WTC11 (cell line): ENCODE results near the gene ACY1. TPM values are rescaled to one million over a fixed set of nuclear protein-coding genes. Genes with fewer than 3 reads are reported as not detected.

Source experiments
- ATAC-seq: fragments of 200-7000 bp; cut with Tn5 transposase; 2 replicates; pipeline ENCODE4 v1.10.0; 2021; ENCODE audit warnings: mild to moderate bottlenecking, moderate library complexity
- CTCF ChIA-PET: fragments of 300-600 bp; sonication (Branson Sonifier 250); formaldehyde crosslinking; loops from one replicate; lab custom pipeline; 2021; ENCODE audit warnings: antibody characterized with exemption; lab: Charles Lee
- POLR2A ChIA-PET: fragments of 350-600 bp; sonication (Branson Sonifier 250); formaldehyde crosslinking; loops from one replicate; lab custom pipeline; 2021; ENCODE audit warnings: antibody characterized with exemption; lab: Charles Lee
- DNase-seq: peaks from one replicate; pipeline ENCODE4 v3.0.0; 2021; ENCODE audit warnings: low spot score
- H3K27ac Mint-ChIP-seq: 2 replicates; pipeline ENCODE4 v1.8.0; 2021; ENCODE audit warnings: mixed read lengths
- H3K27me3 Mint-ChIP-seq: 2 replicates; pipeline ENCODE4 v1.8.0; 2021; ENCODE audit warnings: low read depth, mild to moderate bottlenecking, moderate library complexity, mixed read lengths
- H3K36me3 Mint-ChIP-seq: 2 replicates; pipeline ENCODE4 v1.8.0; 2021; ENCODE audit warnings: mixed read lengths
- H3K4me1 Mint-ChIP-seq: 2 replicates; pipeline ENCODE4 v1.8.0; 2022; ENCODE audit warnings: mixed read lengths
- H3K4me3 Mint-ChIP-seq: 2 replicates; pipeline ENCODE4 v1.8.0; 2021; ENCODE audit warnings: mild to moderate bottlenecking, moderate library complexity, mixed read lengths
- H3K9me3 Mint-ChIP-seq: 2 replicates; pipeline ENCODE4 v1.8.0; 2021; ENCODE audit warnings: mixed read lengths
- ATF3 ChIP-seq: sonication (generic); formaldehyde crosslinking; conservative IDR thresholded peaks from 2 replicates; pipeline ENCODE4 v1.8.1; 2022; ENCODE audit warnings: mild to moderate bottlenecking, missing genetic modification reagents
- E2F1 ChIP-seq: sonication (generic); formaldehyde crosslinking; IDR thresholded peaks from 2 replicates; pipeline ENCODE4 v1.8.0; 2022; ENCODE audit warnings: mild to moderate bottlenecking, missing genetic modification reagents
- FOXP4 ChIP-seq: sonication (generic); formaldehyde crosslinking; IDR thresholded peaks from 2 replicates; pipeline ENCODE4 v1.8.0; 2022; ENCODE audit warnings: mild to moderate bottlenecking, missing genetic modification reagents
- GTF2I ChIP-seq: fragments of 250-450 bp; sonication (Bioruptor Pico); conservative IDR thresholded peaks from 2 replicates; pipeline ENCODE4 v1.4.0; 2021; ENCODE audit warnings: mild to moderate bottlenecking
- HMGXB4 ChIP-seq: sonication (generic); formaldehyde crosslinking; IDR thresholded peaks from 2 replicates; pipeline ENCODE4 v1.8.1; 2023; ENCODE audit warnings: mild to moderate bottlenecking, moderate library complexity, missing genetic modification reagents
- JUN ChIP-seq: sonication (generic); formaldehyde crosslinking; IDR thresholded peaks from 2 replicates; pipeline ENCODE4 v1.8.0; 2023; ENCODE audit warnings: mild to moderate bottlenecking, missing genetic modification reagents
- KAT7 ChIP-seq: sonication (generic); formaldehyde crosslinking; IDR thresholded peaks from 2 replicates; pipeline ENCODE4 v1.8.1; 2023; ENCODE audit warnings: missing genetic modification reagents, mild to moderate bottlenecking, borderline replicate concordance
- MXD4 ChIP-seq: fragments of 250-450 bp; sonication (Bioruptor Pico); IDR thresholded peaks from 2 replicates; pipeline ENCODE4 v1.8.0; 2021; ENCODE audit warnings: mild to moderate bottlenecking, moderate library complexity, borderline replicate concordance
- NFYB ChIP-seq: sonication (generic); formaldehyde crosslinking; conservative IDR thresholded peaks from 2 replicates; pipeline ENCODE4 v1.8.0; 2022; ENCODE audit warnings: low read depth, missing genetic modification reagents
- OVOL2 ChIP-seq: fragments of 250-450 bp; sonication (Bioruptor Pico); IDR thresholded peaks from 2 replicates; pipeline ENCODE4 v1.9.0; 2021; ENCODE audit warnings: mild to moderate bottlenecking, borderline replicate concordance
- SOX15 ChIP-seq: fragments of 250-450 bp; sonication (Bioruptor Pico); IDR thresholded peaks from 2 replicates; pipeline ENCODE4 v1.9.0; 2021; ENCODE audit warnings: mild to moderate bottlenecking
- TCF7 ChIP-seq: sonication (generic); formaldehyde crosslinking; IDR thresholded peaks from 2 replicates; pipeline ENCODE4 v1.8.0; 2022; ENCODE audit warnings: mild to moderate bottlenecking, low read depth, missing genetic modification reagents, moderate library complexity
- TEAD1 ChIP-seq: sonication (generic); formaldehyde crosslinking; IDR thresholded peaks from 2 replicates; pipeline ENCODE4 v1.8.0; 2022; ENCODE audit warnings: mild to moderate bottlenecking, missing genetic modification reagents
- TEAD4 ChIP-seq: sonication (generic); formaldehyde crosslinking; IDR thresholded peaks from 2 replicates; pipeline ENCODE4 v1.8.0; 2022; ENCODE audit warnings: mild to moderate bottlenecking, missing genetic modification reagents
- TP53 ChIP-seq: sonication (generic); formaldehyde crosslinking; IDR thresholded peaks from 2 replicates; pipeline ENCODE4 v1.8.1; 2023; ENCODE audit warnings: mild to moderate bottlenecking, missing genetic modification reagents
- ZBTB21 ChIP-seq: sonication (generic); formaldehyde crosslinking; IDR thresholded peaks from 2 replicates; pipeline ENCODE4 v1.8.1; 2023; ENCODE audit warnings: mild to moderate bottlenecking, missing genetic modification reagents, borderline replicate concordance
- ZNF416 ChIP-seq: fragments of 250-450 bp; sonication (Bioruptor Pico); IDR thresholded peaks from 2 replicates; pipeline ENCODE4 v1.9.0; 2021; ENCODE audit warnings: mild to moderate bottlenecking, inconsistent platforms
- total RNA-seq: library from RNA; stranded (reverse); gene quantifications from 3 replicates; pipeline ENCODE4 v1.2.3, GENCODE V29; 2021

The ACY1 gene
- total RNA-seq, 1 experiment from 2014 or later = 53.8 TPM

GRCh38 chr3:51982838-51983577 lies at the start of gene ACY1 (continued):
- TF ChIP-seq ZBTB21 (CRISPR knock-in tag) (peak; percentile 19; the same call in 1 of the 2 replicates), ZNF416 (CRISPR knock-in tag) (no peak), MXD4 (no peak), FOXP4 (CRISPR knock-in tag) (peak; percentile 93), TEAD1 (peak; percentile 91)

GRCh38 chr3:51934139-51934850 lies 49.0 kb upstream of the ACY1 start:
- H3K4me3 Mint-ChIP-seq = no peak overlapping the region

GRCh38 chr3:51934991-51935885 lies 48.1 kb upstream of the ACY1 start:
- ChIA-PET POLR2A (interaction anchor here (0.5 kb wide), 1 partner anchor 48 kb away, joined by 3 read pairs; no protein-coding TSS in a partner anchor), CTCF (interaction anchor here (1.2 to 1.5 kb wide), 2 partner anchors 39 to 115 kb away, joined by 3 to 4 read pairs; partner anchors contain the start of gene ABHD14B)
- DNase-seq (no peak), ATAC-seq (no peak)
- no peaks in the 10 kb centered on the region for H3K27me3 Mint-ChIP-seq
- H3K36me3 Mint-ChIP-seq = peaks cover 56% of the 10 kb centered on the region
- H3K4me1 Mint-ChIP-seq = peaks cover 2% of the 10 kb centered on the region
- no peak overlapping the region for H3K27ac Mint-ChIP-seq
- TF ChIP-seq SOX15 (CRISPR knock-in tag) (no peak), TP53 (CRISPR knock-in tag) (no peak), NFYB (no peak), GTF2I (CRISPR knock-in tag) (no peak), E2F1 (CRISPR knock-in tag) (no peak), OVOL2 (CRISPR knock-in tag) (no peak), HMGXB4 (no peak), ATF3 (CRISPR knock-in tag) (no peak), TCF7 (no peak), JUN (CRISPR knock-in tag) (no peak), KAT7 (no peak), MXD4 (no peak)
- TF ChIP-seq, all 79 proteins: peak for 0
- H3K9me3 Mint-ChIP-seq = no peaks in the 10 kb centered on the region
- no peak overlapping the region for H3K4me3 Mint-ChIP-seq

More at GRCh38 chr3:51934139-51934850, 49.0 kb upstream of the ACY1 start:
- ATAC-seq = no peak
- CTCF ChIA-PET = interaction anchor here (1.2 kb wide), 1 partner anchor 114 kb away, joined by 3 read pairs; no protein-coding TSS in a partner anchor
- TF ChIP-seq TEAD4 = no peak
- 0 out of 2 replicates have a peak, but pooled peaks have one; percentile 17 for TF ChIP-seq JUN (CRISPR knock-in tag)
- TF ChIP-seq, all 79 proteins: peak for 1
- peaks cover 52% of the 10 kb centered on the region for H3K36me3 Mint-ChIP-seq
- DNase-seq = no peak
- no peaks in the 10 kb centered on the region for H3K4me1 Mint-ChIP-seq
- H3K27ac Mint-ChIP-seq = no peak overlapping the region
- H3K27me3 Mint-ChIP-seq = no peaks in the 10 kb centered on the region
- POLR2A ChIA-PET = no interaction called here
- no peaks in the 10 kb centered on the region for H3K9me3 Mint-ChIP-seq
